IMR-90 (cell line): ENCODE measurements around the gene C7orf33.

Source experiments
- CEBPB ChIP-seq: IDR thresholded peaks from 2 replicates; pipeline ENCODE4 v1.6.1; 2012; ENCODE audit warnings: low read depth, low read length, improper control_type of control experiment
- FOS ChIP-seq: fragments of 150-350 bp; IDR thresholded peaks from 2 replicates; pipeline ENCODE4 v1.6.1; 2016; ENCODE audit warnings: low read depth, low read length
- MAZ ChIP-seq: IDR thresholded peaks from 2 replicates; pipeline ENCODE4 v1.6.1; 2012; ENCODE audit warnings: low read depth, mild to moderate bottlenecking, low read length, improper control_type of control experiment, moderate library complexity, borderline replicate concordance
- MXI1 ChIP-seq: IDR thresholded peaks from 2 replicates; pipeline ENCODE4 v1.6.1; 2012; ENCODE audit warnings: low read depth, mild to moderate bottlenecking, low read length, moderate library complexity, borderline replicate concordance
- POLR2A ChIP-seq: IDR thresholded peaks from 2 replicates; pipeline ENCODE4 v1.6.1; 2012; ENCODE audit warnings: mild to moderate bottlenecking, low read depth, low read length
- RAD21 ChIP-seq: IDR thresholded peaks from 2 replicates; pipeline ENCODE4 v1.6.1; 2012; ENCODE audit warnings: low read length, improper control_type of control experiment
- RCOR1 ChIP-seq: IDR thresholded peaks from 2 replicates; pipeline ENCODE4 v1.6.1; 2012; ENCODE audit warnings: mild to moderate bottlenecking, low read length, improper control_type of control experiment; ENCODE audit not compliant: insufficient replicate concordance
- RFX5 ChIP-seq: IDR thresholded peaks from 2 replicates; pipeline ENCODE4 v1.8.0; 2012; ENCODE audit warnings: low read depth, mild to moderate bottlenecking, low read length, moderate library complexity
- SMC3 ChIP-seq: fragments of 150-350 bp; IDR thresholded peaks from 2 replicates; pipeline ENCODE4 v1.6.1; 2016; ENCODE audit warnings: low read depth, mild to moderate bottlenecking, antibody characterized with exemption, low read length, moderate library complexity
- TF ChIP-seq, protein P1 (sequence below): conservative IDR thresholded peaks from 2 replicates; pipeline ENCODE4 v1.5.1; 2012; ENCODE audit warnings: mild to moderate bottlenecking, low read depth, low read length, improper control_type of control experiment
- TF ChIP-seq, protein P2 (sequence below): fragments of 150-350 bp; IDR thresholded peaks from 2 replicates; pipeline ENCODE4 v1.6.1; 2017; ENCODE audit warnings: mild to moderate bottlenecking, antibody characterized with exemption, low read length, low read depth
- TF ChIP-seq, protein P3 (sequence below): fragments of 150-350 bp; IDR thresholded peaks from 2 replicates; pipeline ENCODE4 v1.6.1; 2016; ENCODE audit warnings: low read depth, mild to moderate bottlenecking, low read length, moderate library complexity, borderline replicate concordance

DNA sequence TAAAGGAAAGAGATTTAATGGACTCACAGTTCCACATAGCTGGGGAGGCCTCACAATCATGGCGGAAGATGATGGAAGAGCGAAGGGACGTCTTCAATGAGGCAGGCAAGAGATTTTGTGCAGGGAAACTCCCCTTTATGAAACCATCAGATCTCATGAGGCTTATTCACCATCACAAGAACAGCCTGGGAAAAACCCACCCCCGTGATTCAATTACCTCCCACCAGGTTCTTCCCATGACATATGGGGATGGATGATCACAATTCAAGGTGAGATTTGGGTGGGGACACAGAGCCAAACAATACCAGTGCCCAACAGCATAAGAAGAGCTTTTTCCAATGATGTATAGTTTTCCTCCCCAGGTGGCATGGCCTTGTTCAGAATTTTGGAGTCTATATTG, 11.2 kb upstream of the C7orf33 start:
- TF ChIP-seq, protein P1, sequence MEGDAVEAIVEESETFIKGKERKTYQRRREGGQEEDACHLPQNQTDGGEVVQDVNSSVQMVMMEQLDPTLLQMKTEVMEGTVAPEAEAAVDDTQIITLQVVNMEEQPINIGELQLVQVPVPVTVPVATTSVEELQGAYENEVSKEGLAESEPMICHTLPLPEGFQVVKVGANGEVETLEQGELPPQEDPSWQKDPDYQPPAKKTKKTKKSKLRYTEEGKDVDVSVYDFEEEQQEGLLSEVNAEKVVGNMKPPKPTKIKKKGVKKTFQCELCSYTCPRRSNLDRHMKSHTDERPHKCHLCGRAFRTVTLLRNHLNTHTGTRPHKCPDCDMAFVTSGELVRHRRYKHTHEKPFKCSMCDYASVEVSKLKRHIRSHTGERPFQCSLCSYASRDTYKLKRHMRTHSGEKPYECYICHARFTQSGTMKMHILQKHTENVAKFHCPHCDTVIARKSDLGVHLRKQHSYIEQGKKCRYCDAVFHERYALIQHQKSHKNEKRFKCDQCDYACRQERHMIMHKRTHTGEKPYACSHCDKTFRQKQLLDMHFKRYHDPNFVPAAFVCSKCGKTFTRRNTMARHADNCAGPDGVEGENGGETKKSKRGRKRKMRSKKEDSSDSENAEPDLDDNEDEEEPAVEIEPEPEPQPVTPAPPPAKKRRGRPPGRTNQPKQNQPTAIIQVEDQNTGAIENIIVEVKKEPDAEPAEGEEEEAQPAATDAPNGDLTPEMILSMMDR: no peak
- TF ChIP-seq RAD21: no peak
- TF ChIP-seq POLR2A: no peak
- TF ChIP-seq SMC3: no peak
- TF ChIP-seq, protein P2, sequence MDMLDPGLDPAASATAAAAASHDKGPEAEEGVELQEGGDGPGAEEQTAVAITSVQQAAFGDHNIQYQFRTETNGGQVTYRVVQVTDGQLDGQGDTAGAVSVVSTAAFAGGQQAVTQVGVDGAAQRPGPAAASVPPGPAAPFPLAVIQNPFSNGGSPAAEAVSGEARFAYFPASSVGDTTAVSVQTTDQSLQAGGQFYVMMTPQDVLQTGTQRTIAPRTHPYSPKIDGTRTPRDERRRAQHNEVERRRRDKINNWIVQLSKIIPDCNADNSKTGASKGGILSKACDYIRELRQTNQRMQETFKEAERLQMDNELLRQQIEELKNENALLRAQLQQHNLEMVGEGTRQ: no peak
- TF ChIP-seq FOS: no peak
- no peak for TF ChIP-seq MAZ
- TF ChIP-seq RFX5: no peak
- TF ChIP-seq RCOR1: no peak
- no peak for TF ChIP-seq CEBPB
- TF ChIP-seq, protein P3, sequence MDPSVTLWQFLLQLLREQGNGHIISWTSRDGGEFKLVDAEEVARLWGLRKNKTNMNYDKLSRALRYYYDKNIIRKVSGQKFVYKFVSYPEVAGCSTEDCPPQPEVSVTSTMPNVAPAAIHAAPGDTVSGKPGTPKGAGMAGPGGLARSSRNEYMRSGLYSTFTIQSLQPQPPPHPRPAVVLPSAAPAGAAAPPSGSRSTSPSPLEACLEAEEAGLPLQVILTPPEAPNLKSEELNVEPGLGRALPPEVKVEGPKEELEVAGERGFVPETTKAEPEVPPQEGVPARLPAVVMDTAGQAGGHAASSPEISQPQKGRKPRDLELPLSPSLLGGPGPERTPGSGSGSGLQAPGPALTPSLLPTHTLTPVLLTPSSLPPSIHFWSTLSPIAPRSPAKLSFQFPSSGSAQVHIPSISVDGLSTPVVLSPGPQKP: no peak
- TF ChIP-seq MXI1: no peak
